HCT116 (cell line): ENCODE measurements around the gene NELFB. TPM values are rescaled to one million over a fixed set of nuclear protein-coding genes. Genes with fewer than 3 reads are reported as not detected.

Experiments
- ATAC-seq: fragments of 200-7000 bp; cut with Tn5 transposase; 2 replicates; pipeline ENCODE4 v1.9.1; 2020; ENCODE audit warnings: mild to moderate bottlenecking, moderate library complexity
- BruUV-seq: library from RNA; stranded (reverse); fragments of 400-500 nt; replicated peaks from 2 replicates; lab custom pipeline; 2021; lab: Mats Ljungman, UMichigan
- CTCF ChIA-PET: fragments of 300-600 bp; sonication (Branson Sonifier 250); formaldehyde crosslinking; loops from one replicate; lab custom pipeline; 2021; ENCODE audit warnings: antibody characterized with exemption; lab: Charles Lee
- POLR2A ChIA-PET: fragments of 300-600, 350-600 bp; sonication (Branson Sonifier 250); formaldehyde crosslinking; loops from one replicate; lab custom pipeline; 2021; ENCODE audit warnings: antibody characterized with exemption; lab: Charles Lee
- RAD21 ChIA-PET, 2 experiments: fragments of 300-600 bp; sonication (Branson Sonifier 250); formaldehyde crosslinking; loops; one replicate each; lab custom pipeline; 2023; ENCODE audit warnings: low total read pairs in 2 of 2; ENCODE audit not compliant: uncharacterized antibody in 2 of 2, unreplicated experiment in 2 of 2, low non-redundant PET in 1 of 2; lab: Charles Lee
- DNase-seq: peaks from one replicate; pipeline ENCODE4 v3.0.0-alpha.2; 2010; ENCODE audit warnings: low read depth, low spot score
- H2AFZ ChIP-seq: fragments of 200-600 bp; shearing (Covaris generic), sonication (generic); 2 replicates; pipeline ENCODE4 v1.6.1; 2017; ENCODE audit warnings: low read depth, mixed run types, mixed read lengths, antibody characterized with exemption, low read length; ENCODE audit not compliant: poor library complexity, severe bottlenecking
- H3K27ac ChIP-seq: 2 replicates; pipeline ENCODE4 v1.5.1; 2012; ENCODE audit warnings: low read depth, low read length
- H3K27me3 ChIP-seq: fragments of 200-600 bp; sonication (generic); 2 replicates; pipeline ENCODE4 v1.6.1; 2016; ENCODE audit warnings: mixed run types, low read length, mixed read lengths; ENCODE audit not compliant: insufficient read depth
- H3K36me3 ChIP-seq, 2 experiments: fragments of 200-500 bp in 1 of 2; fragments of 200-600 bp in 1 of 2; sonication (Bioruptor generic) in 1 of 2; sonication (generic) in 1 of 2; 2 replicates each; pipeline versions ENCODE4 v1.5.1 to v1.6.1; 2014 to 2016; ENCODE audit warnings: low read length in 2 of 2, inconsistent platforms in 1 of 2, mixed read lengths in 1 of 2, mixed run types in 1 of 2; ENCODE audit not compliant: insufficient read depth in 2 of 2, control insufficient read depth in 1 of 2
- H3K4me1 ChIP-seq, 2 experiments: fragments of 200-600 bp in 1 of 2; sonication (generic) in 1 of 2; 2 replicates each; pipeline versions ENCODE4 v1.5.1 to v1.6.1; 2012 to 2017; ENCODE audit warnings: low read length in 2 of 2, inconsistent platforms in 1 of 2, mild to moderate bottlenecking in 1 of 2, mixed read lengths in 1 of 2, mixed run types in 1 of 2, moderate library complexity in 1 of 2; ENCODE audit not compliant: insufficient read depth in 2 of 2, control insufficient read depth in 1 of 2
- H3K4me2 ChIP-seq: fragments of 200-600 bp; sonication (generic); 2 replicates; pipeline ENCODE4 v1.6.1; 2017; ENCODE audit warnings: mixed run types, low read length, mixed read lengths
- H3K4me3 ChIP-seq, 2 experiments: fragments of 200-600 bp in 1 of 2; sonication (generic) in 1 of 2; replicated peaks in 1 of 2; 2 replicates each; pipeline ENCODE4 v1.5.1; 2011 to 2016; ENCODE audit warnings: low read length in 2 of 2, control low read depth in 1 of 2, low read depth in 1 of 2, mild to moderate bottlenecking in 1 of 2, mixed read lengths in 1 of 2, mixed run types in 1 of 2
- H3K79me2 ChIP-seq: fragments of 200-600 bp; sonication (generic); 2 replicates; pipeline ENCODE4 v1.6.1; 2017; ENCODE audit warnings: mild to moderate bottlenecking, mixed run types, low read length, moderate library complexity, mixed read lengths; ENCODE audit not compliant: insufficient read depth
- H3K9ac ChIP-seq: fragments of 200-600 bp; sonication (generic); 2 replicates; pipeline ENCODE4 v1.6.1; 2016; ENCODE audit warnings: low read length, mixed read lengths
- H3K9me2 ChIP-seq: fragments of 200-600 bp; sonication (generic), shearing (Covaris generic); 2 replicates; pipeline ENCODE4 v1.6.1; 2017; ENCODE audit warnings: mixed run types, mild to moderate bottlenecking, moderate library complexity; ENCODE audit not compliant: insufficient read depth
- H3K9me3 ChIP-seq, 2 experiments: fragments of 200-500 bp in 1 of 2; fragments of 200-600 bp in 1 of 2; sonication (Bioruptor generic) in 1 of 2; sonication (generic) in 1 of 2; 2 replicates each; pipeline ENCODE4 v1.6.1; 2014 to 2017; ENCODE audit warnings: low read length in 2 of 2, mixed read lengths in 2 of 2, inconsistent platforms in 1 of 2, low read depth in 1 of 2, mild to moderate bottlenecking in 1 of 2, mixed run types in 1 of 2, moderate library complexity in 1 of 2; ENCODE audit not compliant: control insufficient read depth in 1 of 2, insufficient read depth in 1 of 2
- H4K20me1 ChIP-seq: fragments of 200-600 bp; sonication (generic), shearing (Covaris generic); 2 replicates; pipeline ENCODE4 v1.6.1; 2017; ENCODE audit warnings: mixed run types, mild to moderate bottlenecking, moderate library complexity; ENCODE audit not compliant: insufficient read depth
- CBX3 ChIP-seq: IDR thresholded peaks from 2 replicates; pipeline ENCODE4 v1.6.1; 2012; ENCODE audit warnings: low read depth
- CEBPB ChIP-seq: IDR thresholded peaks from 2 replicates; pipeline ENCODE4 v1.6.1; 2012; ENCODE audit warnings: low read depth
- CTCF ChIP-seq, 3 experiments: fragments of 200-600 bp in 1 of 3; sonication (generic) in 1 of 3; IDR thresholded peaks in 2 of 3; conservative IDR thresholded peaks in 1 of 3; 2 replicates each; pipeline ENCODE4 v1.5.1; 2012 to 2017; ENCODE audit warnings: low read depth in 2 of 3, low read length in 2 of 3, antibody characterized with exemption in 1 of 3, borderline replicate concordance in 1 of 3, control low read depth in 1 of 3, mild to moderate bottlenecking in 1 of 3, mixed read lengths in 1 of 3, mixed run types in 1 of 3, moderate library complexity in 1 of 3; ENCODE audit not compliant: insufficient read depth in 1 of 3
- POLR2A ChIP-seq: IDR thresholded peaks from 2 replicates; pipeline ENCODE4 v1.7.0; 2011; ENCODE audit warnings: borderline replicate concordance; ENCODE audit not compliant: insufficient read depth, insufficient read length; ENCODE audit errors: extremely low read depth
- POLR2AphosphoS5 ChIP-seq: IDR thresholded peaks from 2 replicates; pipeline ENCODE4 v1.6.1; 2011; ENCODE audit warnings: mild to moderate bottlenecking, low read depth, low read length, moderate library complexity
- SIN3A ChIP-seq: IDR thresholded peaks from 2 replicates; pipeline ENCODE4 v1.6.1; 2012; ENCODE audit warnings: low read depth
- SRF ChIP-seq: IDR thresholded peaks from 2 replicates; pipeline ENCODE4 v1.6.1; 2012; ENCODE audit warnings: low read depth
- ZFX ChIP-seq: fragments of 450-650 bp; IDR thresholded peaks from 2 replicates; pipeline ENCODE4 v1.6.1; 2017
- ZNF274 ChIP-seq: fragments of 200-500 bp; sonication (Bioruptor generic); IDR thresholded peaks from 2 replicates; pipeline ENCODE4 v1.6.1; 2014; ENCODE audit warnings: mild to moderate bottlenecking, low read depth, low read length, inconsistent platforms
- intact Hi-C: fragments of 100-400 bp; cut with micrococcal nuclease; formaldehyde crosslinking; loops from 2 replicates; pipeline ENCODE4 v1.10.0; 2022
- total RNA-seq: library from RNA; stranded (reverse); gene quantifications from one replicate; pipeline ENCODE4 v1.2.1, GENCODE V29; 2021; ENCODE audit not compliant: unreplicated experiment
- TF ChIP-seq, protein P1 (sequence below): IDR thresholded peaks from 2 replicates; pipeline ENCODE4 v1.6.1; 2011; ENCODE audit warnings: mild to moderate bottlenecking, low read length, moderate library complexity; ENCODE audit not compliant: insufficient replicate concordance; ENCODE audit errors: extremely low read depth
- TF ChIP-seq, protein P2 (sequence below): IDR thresholded peaks from 2 replicates; pipeline ENCODE4 v1.6.1; 2012; ENCODE audit warnings: low read depth

The NELFB gene
- total RNA-seq, 1 experiment from 2014 or later = 86.4 TPM

DNA sequence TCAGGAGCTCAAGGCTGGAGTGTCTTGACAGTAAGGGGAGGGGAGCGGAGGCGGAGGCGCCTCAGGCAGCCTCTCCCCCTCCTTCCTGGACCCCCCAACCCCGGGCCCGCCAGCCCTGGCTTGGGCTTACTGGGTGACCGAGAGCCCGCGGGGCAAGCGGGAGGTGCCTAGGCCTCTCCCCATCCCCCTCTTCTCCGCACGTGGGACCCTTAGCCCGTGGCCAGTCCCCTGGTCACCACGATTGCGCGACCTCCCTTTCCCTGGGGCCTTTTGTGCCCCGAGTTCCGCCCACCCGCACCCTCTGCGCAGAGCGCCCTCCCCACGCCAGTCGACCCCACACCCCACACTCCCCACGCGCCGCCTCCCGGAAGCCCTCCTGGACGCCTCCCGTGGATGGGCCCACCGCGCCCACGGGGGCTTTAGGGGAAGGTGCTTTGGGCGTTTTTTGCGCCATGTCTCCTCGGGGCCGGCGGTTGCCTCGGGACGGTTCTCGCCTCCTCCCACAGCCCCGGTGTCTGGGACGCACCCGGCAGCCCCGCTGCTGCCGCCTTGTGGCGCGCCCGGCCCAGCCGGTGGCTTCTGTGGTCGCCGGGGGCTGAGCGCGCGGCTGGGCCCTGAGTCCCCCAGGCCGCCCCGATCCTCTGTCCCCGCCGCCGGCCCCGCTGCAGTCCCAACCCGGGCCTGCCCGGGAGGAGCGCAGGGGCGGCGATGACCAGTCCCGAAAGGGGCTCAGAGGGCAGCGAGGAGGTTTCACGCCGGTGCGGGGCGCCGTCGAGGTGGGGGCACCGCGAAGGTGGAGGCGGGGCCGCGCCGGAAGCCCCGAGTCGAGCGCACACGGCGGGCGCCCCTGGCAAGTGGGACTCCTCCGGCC, 25.6 kb downstream of the NELFB start:
- peaks cover 14 to 25% of the 10 kb centered on the region in 2 experiments for H3K4me1 ChIP-seq
- no peak overlapping the region for H2AFZ ChIP-seq
- H4K20me1 ChIP-seq = no peaks in the 10 kb centered on the region
- DNase-seq (no peak), ATAC-seq (no peak)
- BruUV-seq = no TSS peak
- no peak for TF ChIP-seq SRF
- no peak for TF ChIP-seq CBX3
- TF ChIP-seq POLR2AphosphoS5 = no peak
- no peak for TF ChIP-seq POLR2A
- TF ChIP-seq, protein P1, sequence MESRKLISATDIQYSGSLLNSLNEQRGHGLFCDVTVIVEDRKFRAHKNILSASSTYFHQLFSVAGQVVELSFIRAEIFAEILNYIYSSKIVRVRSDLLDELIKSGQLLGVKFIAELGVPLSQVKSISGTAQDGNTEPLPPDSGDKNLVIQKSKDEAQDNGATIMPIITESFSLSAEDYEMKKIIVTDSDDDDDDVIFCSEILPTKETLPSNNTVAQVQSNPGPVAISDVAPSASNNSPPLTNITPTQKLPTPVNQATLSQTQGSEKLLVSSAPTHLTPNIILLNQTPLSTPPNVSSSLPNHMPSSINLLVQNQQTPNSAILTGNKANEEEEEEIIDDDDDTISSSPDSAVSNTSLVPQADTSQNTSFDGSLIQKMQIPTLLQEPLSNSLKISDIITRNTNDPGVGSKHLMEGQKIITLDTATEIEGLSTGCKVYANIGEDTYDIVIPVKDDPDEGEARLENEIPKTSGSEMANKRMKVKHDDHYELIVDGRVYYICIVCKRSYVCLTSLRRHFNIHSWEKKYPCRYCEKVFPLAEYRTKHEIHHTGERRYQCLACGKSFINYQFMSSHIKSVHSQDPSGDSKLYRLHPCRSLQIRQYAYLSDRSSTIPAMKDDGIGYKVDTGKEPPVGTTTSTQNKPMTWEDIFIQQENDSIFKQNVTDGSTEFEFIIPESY = no peak
- TF ChIP-seq CEBPB = no peak
- TF ChIP-seq CTCF (IDR thresholded peaks at IDR 0.05 in 2 of 3, conservative IDR thresholded peaks at IDR 0.05 in 1 of 3; ENCODE audit: borderline replicate concordance in 1 of 3, insufficient read depth in 1 of 3, low read depth in 2 of 3, low read length in 2 of 3) = no peak
- no peak for TF ChIP-seq ZNF274
- no peak for TF ChIP-seq SIN3A
- TF ChIP-seq, protein P2, sequence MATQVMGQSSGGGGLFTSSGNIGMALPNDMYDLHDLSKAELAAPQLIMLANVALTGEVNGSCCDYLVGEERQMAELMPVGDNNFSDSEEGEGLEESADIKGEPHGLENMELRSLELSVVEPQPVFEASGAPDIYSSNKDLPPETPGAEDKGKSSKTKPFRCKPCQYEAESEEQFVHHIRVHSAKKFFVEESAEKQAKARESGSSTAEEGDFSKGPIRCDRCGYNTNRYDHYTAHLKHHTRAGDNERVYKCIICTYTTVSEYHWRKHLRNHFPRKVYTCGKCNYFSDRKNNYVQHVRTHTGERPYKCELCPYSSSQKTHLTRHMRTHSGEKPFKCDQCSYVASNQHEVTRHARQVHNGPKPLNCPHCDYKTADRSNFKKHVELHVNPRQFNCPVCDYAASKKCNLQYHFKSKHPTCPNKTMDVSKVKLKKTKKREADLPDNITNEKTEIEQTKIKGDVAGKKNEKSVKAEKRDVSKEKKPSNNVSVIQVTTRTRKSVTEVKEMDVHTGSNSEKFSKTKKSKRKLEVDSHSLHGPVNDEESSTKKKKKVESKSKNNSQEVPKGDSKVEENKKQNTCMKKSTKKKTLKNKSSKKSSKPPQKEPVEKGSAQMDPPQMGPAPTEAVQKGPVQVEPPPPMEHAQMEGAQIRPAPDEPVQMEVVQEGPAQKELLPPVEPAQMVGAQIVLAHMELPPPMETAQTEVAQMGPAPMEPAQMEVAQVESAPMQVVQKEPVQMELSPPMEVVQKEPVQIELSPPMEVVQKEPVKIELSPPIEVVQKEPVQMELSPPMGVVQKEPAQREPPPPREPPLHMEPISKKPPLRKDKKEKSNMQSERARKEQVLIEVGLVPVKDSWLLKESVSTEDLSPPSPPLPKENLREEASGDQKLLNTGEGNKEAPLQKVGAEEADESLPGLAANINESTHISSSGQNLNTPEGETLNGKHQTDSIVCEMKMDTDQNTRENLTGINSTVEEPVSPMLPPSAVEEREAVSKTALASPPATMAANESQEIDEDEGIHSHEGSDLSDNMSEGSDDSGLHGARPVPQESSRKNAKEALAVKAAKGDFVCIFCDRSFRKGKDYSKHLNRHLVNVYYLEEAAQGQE = no peak
- no peak for TF ChIP-seq ZFX
- no peaks in the 10 kb centered on the region for H3K9me2 ChIP-seq
- no peaks in the 10 kb centered on the region for H3K27me3 ChIP-seq
- ChIA-PET POLR2A (no interaction called here), CTCF (no interaction called here), RAD21 (no interaction called here)
- H3K27ac ChIP-seq = no peak overlapping the region; the same call in 1 of the 2 replicates
- H3K79me2 ChIP-seq = peaks cover 34% of the 10 kb centered on the region
- intact Hi-C loops = loop anchor here (10.0 kb wide), 1 partner anchor 244 kb away; no protein-coding TSS in a partner anchor
- H3K4me2 ChIP-seq = no peak overlapping the region
- H3K36me3 ChIP-seq = peaks cover 0 to 13% of the 10 kb centered on the region in 2 experiments; a peak in 3 of 4 replicates
- H3K9ac ChIP-seq = no peak overlapping the region
- H3K9me3 ChIP-seq = no peaks in the 10 kb centered on the region
- H3K4me3 ChIP-seq = no peak overlapping the region
